Measurements from ENCODE around the gene ATP8A2. TPM values are rescaled to one million over a fixed set of nuclear protein-coding genes. Genes with fewer than 3 reads are reported as not detected.

ATP8A2 gene
- total and polyA plus RNA-seq, 2 of the 4 experiments (the other 2 are of a cell fraction) = 0.02 to 0.18 TPM

DNA sequence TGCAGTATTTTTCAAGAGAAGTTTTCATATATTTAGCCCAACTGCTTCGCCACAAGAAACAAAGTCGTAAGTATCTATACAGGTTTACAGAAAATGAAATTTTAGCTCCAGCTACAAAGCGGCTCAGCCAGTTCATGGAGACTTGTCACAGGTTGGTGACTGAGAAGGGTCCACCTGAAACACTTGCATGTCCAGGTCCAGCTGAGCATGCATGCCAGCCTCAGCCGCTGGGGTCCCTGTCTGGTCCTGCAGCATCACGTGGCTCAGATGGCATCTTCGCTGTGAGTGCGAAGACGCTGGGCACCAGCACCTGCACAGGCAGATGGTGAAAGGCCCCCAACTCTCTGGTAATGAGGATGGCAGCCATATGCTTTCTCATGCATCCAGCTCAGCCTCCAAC is 616.2 kb downstream of the ATP8A2 start:
- no peak overlapping the region for H2AK5ac ChIP-seq (ENCODE audit: low read depth, low read length)
- H3K23ac ChIP-seq (ENCODE audit: low read depth, low read length) = no peak overlapping the region
- no peak overlapping the region for H2BK15ac ChIP-seq (ENCODE audit: low read depth, low read length)
- H3K18ac ChIP-seq (ENCODE audit: low read depth, low read length) = no peak overlapping the region
- H3K4me1 ChIP-seq (ENCODE audit: control insufficient read depth, insufficient read depth, low read length) = no peaks in the 10 kb centered on the region
- BruUV-seq (replicated peaks) = no TSS peak
- no peaks in the 10 kb centered on the region for H3K27me3 ChIP-seq (ENCODE audit: control insufficient read depth, insufficient read depth, low read length)
- H4K91ac ChIP-seq (ENCODE audit: insufficient read depth, low read depth, low read length) = no peak overlapping the region
- dilution Hi-C loops (cut with HindIII; ENCODE audit: low sequenced_read_pairs, unreplicated experiment) = no loop called here
- WGBS, 2 experiments (ENCODE audit: extremely low coverage in 2 of 2, insufficient read length in 1 of 2) = 71% methylated on average over 4 of the region's 8 CpGs; no CpG with 5 or more reads in 1 of the 2 experiments
- intact Hi-C loops (cut with micrococcal nuclease) = no loop called here
- no peaks in the 10 kb centered on the region for H3K9me3 ChIP-seq (ENCODE audit: control insufficient read depth, insufficient read depth, low read length)
- no peak overlapping the region for H2AFZ ChIP-seq (replicated peaks; ENCODE audit: low read length, poor library complexity)
- no peak for ATAC-seq (ENCODE audit: low read depth)
- no peak overlapping the region for H3K4me3 ChIP-seq (ENCODE audit: insufficient read depth, low read depth, low read length)
- no peak overlapping the region for H3K56ac ChIP-seq (ENCODE audit: extremely low read depth, insufficient read depth, low read length)
- H3K4ac ChIP-seq (ENCODE audit: low read depth, low read length) = no peak overlapping the region
- H3K36me3 ChIP-seq (ENCODE audit: control insufficient read depth, insufficient read depth, low read length) = no peaks in the 10 kb centered on the region
- DNase-seq = no peak
- no peaks in the 10 kb centered on the region for H3K79me1 ChIP-seq (ENCODE audit: low read depth in 1 of 2, low read length in 2 of 2)
- no peak overlapping the region for H2BK5ac ChIP-seq (ENCODE audit: low read depth, low read length, poor library complexity, severe bottlenecking)
- no peaks in the 10 kb centered on the region for H4K20me1 ChIP-seq (ENCODE audit: insufficient read depth, low read length)
- H3K9ac ChIP-seq (ENCODE audit: low read depth, low read length) = no peak overlapping the region
- no peak overlapping the region for H3K4me2 ChIP-seq (ENCODE audit: low read depth, low read length)
- H3K27ac ChIP-seq (ENCODE audit: insufficient read depth, low read length) = no peak overlapping the region
- POLR2A ChIA-PET (ENCODE audit: unreplicated experiment) = no interaction called here
- no peak overlapping the region for H4K5ac ChIP-seq (ENCODE audit: low read depth, low read length)
- no peak overlapping the region for H2BK120ac ChIP-seq (ENCODE audit: low read depth, low read length)
- H3K14ac ChIP-seq (replicated peaks; ENCODE audit: low read depth, low read length) = no peak overlapping the region
- no peak overlapping the region for H2BK20ac ChIP-seq (ENCODE audit: low read depth, low read length)
- H4K8ac ChIP-seq (ENCODE audit: low read depth in 2 of 2, low read length in 2 of 2) = no peak overlapping the region
- TF ChIP-seq SMC3 (IDR thresholded peaks at IDR 0.05; ENCODE audit: low read depth, low read length) = no peak
- no peak for TF ChIP-seq RFX5 (IDR thresholded peaks at IDR 0.05; ENCODE audit: low read depth, low read length)
- no peak for TF ChIP-seq CHD1 (IDR thresholded peaks at IDR 0.05; ENCODE audit: low read depth, low read length)
- no peak for TF ChIP-seq RCOR1 (IDR thresholded peaks at IDR 0.05; ENCODE audit: insufficient replicate concordance, low read length)
- TF ChIP-seq, protein P1, sequence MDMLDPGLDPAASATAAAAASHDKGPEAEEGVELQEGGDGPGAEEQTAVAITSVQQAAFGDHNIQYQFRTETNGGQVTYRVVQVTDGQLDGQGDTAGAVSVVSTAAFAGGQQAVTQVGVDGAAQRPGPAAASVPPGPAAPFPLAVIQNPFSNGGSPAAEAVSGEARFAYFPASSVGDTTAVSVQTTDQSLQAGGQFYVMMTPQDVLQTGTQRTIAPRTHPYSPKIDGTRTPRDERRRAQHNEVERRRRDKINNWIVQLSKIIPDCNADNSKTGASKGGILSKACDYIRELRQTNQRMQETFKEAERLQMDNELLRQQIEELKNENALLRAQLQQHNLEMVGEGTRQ (IDR thresholded peaks at IDR 0.05; ENCODE audit: low read depth, low read length) = no peak
- TF ChIP-seq CTCF (conservative IDR thresholded peaks at IDR 0.05; ENCODE audit: low read depth, low read length) = no peak
- TF ChIP-seq FOS (IDR thresholded peaks at IDR 0.05; ENCODE audit: low read depth, low read length) = no peak
- TF ChIP-seq, protein P2, sequence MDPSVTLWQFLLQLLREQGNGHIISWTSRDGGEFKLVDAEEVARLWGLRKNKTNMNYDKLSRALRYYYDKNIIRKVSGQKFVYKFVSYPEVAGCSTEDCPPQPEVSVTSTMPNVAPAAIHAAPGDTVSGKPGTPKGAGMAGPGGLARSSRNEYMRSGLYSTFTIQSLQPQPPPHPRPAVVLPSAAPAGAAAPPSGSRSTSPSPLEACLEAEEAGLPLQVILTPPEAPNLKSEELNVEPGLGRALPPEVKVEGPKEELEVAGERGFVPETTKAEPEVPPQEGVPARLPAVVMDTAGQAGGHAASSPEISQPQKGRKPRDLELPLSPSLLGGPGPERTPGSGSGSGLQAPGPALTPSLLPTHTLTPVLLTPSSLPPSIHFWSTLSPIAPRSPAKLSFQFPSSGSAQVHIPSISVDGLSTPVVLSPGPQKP (IDR thresholded peaks at IDR 0.05; ENCODE audit: borderline replicate concordance, low read depth, low read length) = no peak
- no peak for TF ChIP-seq NFE2L2 (IDR thresholded peaks at IDR 0.05; ENCODE audit: low read depth, low read length)
- no peak for TF ChIP-seq BHLHE40 (IDR thresholded peaks at IDR 0.05; ENCODE audit: low read depth, low read length)
- TF ChIP-seq MAFK (IDR thresholded peaks at IDR 0.05; ENCODE audit: low read depth, low read length) = no peak
- TF ChIP-seq MAZ (IDR thresholded peaks at IDR 0.05; ENCODE audit: borderline replicate concordance, low read depth, low read length) = no peak
- TF ChIP-seq RAD21 (IDR thresholded peaks at IDR 0.05; ENCODE audit: low read length) = no peak
- no peak for TF ChIP-seq POLR2A (IDR thresholded peaks at IDR 0.05; ENCODE audit: low read depth, low read length)
- no peak for TF ChIP-seq CEBPB (IDR thresholded peaks at IDR 0.05; ENCODE audit: low read depth, low read length)
- no peak for TF ChIP-seq MXI1 (IDR thresholded peaks at IDR 0.05; ENCODE audit: borderline replicate concordance, low read depth, low read length)
- H2AK9ac ChIP-seq (replicated peaks; ENCODE audit: low read depth, low read length, poor library complexity) = no peak overlapping the region
- CTCF ChIA-PET = no interaction called here
- in situ Hi-C loops (cut with MboI; ENCODE audit: low sequenced_read_pairs) = no loop called here
- H3K9me1 ChIP-seq (ENCODE audit: insufficient read depth, low read length) = no peaks in the 10 kb centered on the region
